ENCODE results near the gene EBI3.
"Not testable (repeated sequence)": the region's sequence is repeated elsewhere in the genome, so short reads cannot be mapped to it uniquely, and the experiment has no call there.

The EBI3 gene

GRCh38 chr19:4272894-4273293 is 43.6 kb downstream of the EBI3 start:
- in situ Hi-C loops (cut with HindIII; ENCODE audit: low sequenced_read_pairs): no loop called here

- in situ Hi-C loops (cut with HindIII; ENCODE audit: low sequenced_read_pairs): not testable (repeated sequence)
Measured at GRCh38 chr19:4274321-4274686, 45.0 kb downstream of the EBI3 start.

GRCh38 chr19:4277191-4277696 is 47.9 kb downstream of the EBI3 start:
- in situ Hi-C loops (cut with HindIII; ENCODE audit: low sequenced_read_pairs): no loop called here

GRCh38 chr19:4278010-4278409 is 48.7 kb downstream of the EBI3 start:
- in situ Hi-C loops (cut with HindIII; ENCODE audit: low sequenced_read_pairs): no loop called here

DNA sequence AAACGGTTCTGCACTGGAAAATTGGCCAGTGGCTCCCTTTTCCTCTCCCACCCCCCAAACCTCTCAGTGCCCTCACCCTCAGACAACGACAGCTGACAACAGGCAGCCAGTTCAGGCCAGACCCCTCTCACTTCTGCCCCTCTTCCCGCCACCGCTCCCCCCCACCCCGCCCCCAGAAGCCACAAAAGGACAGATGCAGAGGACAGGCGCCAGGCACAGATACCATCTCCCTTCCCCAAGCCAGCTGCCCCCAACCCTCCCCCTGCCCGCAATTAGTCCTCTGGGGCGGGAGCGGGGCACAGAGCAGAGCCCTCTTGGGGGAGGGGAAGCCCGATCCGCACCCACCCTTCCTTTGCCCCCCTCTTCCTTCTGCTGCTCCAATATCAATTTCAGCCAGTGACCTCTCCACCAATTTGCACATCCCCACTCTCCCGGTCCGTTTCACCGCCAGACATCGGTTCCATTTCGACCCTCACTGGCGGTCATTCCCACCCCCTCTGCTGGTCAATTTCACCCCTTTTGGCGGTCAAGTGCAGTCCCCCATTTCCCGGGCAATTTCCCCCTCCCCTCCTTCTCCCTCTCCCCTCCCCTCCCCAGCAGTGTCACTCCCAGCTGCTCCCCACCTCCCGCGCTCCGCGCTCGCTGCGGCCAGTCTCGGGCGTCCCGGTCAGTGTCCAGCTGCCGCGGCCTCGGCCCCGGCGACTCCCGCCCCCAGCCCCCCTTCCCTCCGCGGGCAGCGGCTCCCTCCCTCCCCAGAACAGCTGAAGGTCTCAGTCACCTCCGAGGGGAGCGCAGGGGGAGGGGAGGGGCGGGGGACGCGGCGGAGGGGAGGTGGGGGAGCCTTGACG is 49.3 kb downstream of the EBI3 start, which contains the start of gene SHD:
SHD (plus strand) TSS at position 848 of the 848 bp plus-strand sequence. CDS start 798 bp downstream, outside the sequence.
- in situ Hi-C loops (cut with HindIII; ENCODE audit: low sequenced_read_pairs): no loop called here

DNA sequence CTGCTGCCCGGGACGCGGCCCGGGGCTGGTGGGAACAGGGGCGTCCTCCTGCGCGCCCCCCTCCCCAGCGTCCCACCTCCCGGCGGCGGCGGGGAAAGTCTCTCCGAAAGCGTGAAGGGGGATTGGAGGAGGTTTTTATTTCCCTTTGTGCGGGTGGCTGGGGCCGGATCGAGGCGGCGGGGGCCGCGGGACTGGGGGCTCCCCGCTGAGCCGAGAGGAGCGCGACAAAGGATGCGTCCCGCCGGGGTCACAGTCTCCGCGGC is 49.9 kb downstream of the EBI3 start:
- in situ Hi-C loops (cut with HindIII; ENCODE audit: low sequenced_read_pairs): no loop called here

DNA sequence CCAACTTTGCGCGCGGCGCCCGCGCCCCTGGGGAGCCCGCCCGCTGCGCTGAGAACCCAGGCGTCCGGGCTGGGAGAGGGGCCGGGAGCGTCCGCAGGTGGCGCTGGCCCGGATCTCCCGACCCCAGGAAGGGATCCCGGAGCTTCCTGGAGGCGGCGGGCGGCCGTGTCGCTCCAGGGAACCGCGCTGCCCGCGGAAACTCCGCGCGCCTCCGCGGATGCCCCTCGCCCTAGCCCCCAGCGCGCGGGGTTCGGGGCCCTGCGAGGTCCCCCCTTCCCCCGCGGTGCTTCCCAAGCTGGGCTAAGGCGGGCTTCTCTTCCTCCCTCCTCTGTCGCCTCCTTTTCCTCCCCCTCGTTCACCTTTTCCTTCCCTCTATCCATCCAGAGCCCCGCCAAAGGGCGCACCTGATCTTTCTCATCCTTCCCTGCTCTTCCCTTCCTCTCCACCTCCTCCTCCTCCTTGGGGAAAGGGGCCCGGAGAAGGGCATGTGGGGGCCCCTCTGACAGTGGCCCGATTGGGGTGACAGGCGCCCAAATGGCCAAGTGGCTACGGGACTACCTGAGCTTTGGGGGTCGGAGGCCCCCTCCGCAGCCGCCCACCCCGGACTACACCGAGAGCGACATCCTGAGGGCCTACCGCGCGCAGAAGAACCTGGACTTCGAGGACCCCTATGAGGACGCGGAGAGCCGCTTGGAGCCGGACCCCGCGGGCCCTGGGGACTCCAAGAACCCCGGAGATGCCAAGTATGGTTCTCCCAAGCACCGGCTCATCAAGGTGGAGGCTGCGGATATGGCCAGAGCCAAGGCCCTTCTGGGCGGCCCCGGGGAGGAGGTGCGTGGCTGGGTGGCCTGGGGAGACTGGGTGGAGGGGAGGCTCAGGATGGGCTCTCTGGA is 50.5 kb downstream of the EBI3 start:
- in situ Hi-C loops (cut with HindIII; ENCODE audit: low sequenced_read_pairs): no loop called here

DNA sequence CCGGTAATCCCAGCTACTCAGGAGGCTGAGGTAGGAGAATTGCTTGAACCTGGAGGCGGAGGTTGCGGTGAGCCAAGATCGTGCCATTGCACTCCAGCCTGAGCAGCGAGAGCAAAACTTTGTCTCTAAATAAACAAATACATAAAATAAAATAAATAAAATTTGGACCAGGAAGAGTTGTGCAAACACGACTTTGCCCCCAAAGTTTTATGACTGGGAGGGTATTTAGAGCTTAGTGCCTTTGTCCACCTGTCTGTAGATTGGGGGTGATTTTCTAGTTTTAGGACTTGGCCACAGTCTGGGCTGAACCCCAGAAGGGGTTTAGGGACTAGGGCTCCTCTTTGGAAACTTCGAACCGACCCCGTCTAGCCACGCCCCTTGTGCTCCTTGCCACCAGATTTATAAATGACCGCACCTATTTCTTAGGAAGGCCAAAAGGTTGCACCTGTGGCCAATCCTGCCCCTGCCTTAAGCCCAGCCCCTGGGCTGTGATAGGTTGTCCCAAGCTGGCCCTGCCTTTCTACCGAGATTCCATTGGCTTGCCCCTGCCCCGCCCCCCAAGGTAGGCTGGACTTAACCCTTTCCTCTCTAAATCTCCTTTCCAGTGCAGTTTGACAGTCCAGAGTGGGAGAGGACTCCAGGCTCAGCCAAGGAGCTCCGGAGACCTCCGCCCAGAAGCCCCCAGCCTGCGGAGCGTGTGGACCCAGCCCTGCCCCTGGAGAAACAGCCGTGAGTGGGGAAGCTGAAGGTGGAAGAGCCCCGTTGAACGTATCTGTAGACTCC is 55.0 kb downstream of the EBI3 start:
- in situ Hi-C loops (cut with HindIII; ENCODE audit: low sequenced_read_pairs): no loop called here

GRCh38 chr19:4284974-4285373 is 55.7 kb downstream of the EBI3 start:
- in situ Hi-C loops (cut with HindIII; ENCODE audit: low sequenced_read_pairs): no loop called here

DNA sequence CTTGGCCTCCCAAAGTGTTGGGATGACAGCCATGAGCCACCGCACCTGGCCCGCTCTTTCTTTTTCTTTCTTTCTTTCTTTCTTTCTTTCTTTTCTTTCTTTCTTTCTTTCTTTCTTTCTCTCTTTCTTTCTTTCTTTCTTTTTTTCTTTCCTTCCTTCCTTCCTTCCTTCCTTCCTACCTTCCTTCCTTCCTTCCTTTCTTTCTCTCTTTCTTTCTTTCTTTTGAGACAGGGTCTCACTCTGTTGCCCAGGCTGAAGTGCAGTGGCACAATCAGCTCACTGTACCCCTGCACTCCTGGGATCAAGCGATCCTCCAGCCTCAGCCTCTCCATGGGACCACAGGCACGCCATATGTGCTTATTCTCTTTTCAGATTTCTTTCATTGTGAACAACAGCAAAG is 56.8 kb downstream of the EBI3 start:
- in situ Hi-C loops (cut with HindIII; ENCODE audit: low sequenced_read_pairs): not testable (repeated sequence)
